LNCaP clone FGC (cell line): ENCODE measurements around the gene CLTB.

Experiments used
- DNase-seq: peaks from one replicate; pipeline ENCODE4 v3.0.0-alpha.2; 2011; ENCODE audit warnings: low read depth
- H3K4me3 ChIP-seq: 2 replicates; pipeline ENCODE4 v1.5.1; 2011; ENCODE audit warnings: mild to moderate bottlenecking, low read depth, low read length, control low read depth
- TF ChIP-seq, protein P1 (sequence below): IDR thresholded peaks from 2 replicates; pipeline ENCODE4 v1.5.1; 2012; ENCODE audit warnings: mild to moderate bottlenecking; ENCODE audit not compliant: control insufficient read depth, insufficient read depth; ENCODE audit errors: extremely low read depth

CLTB gene

DNA sequence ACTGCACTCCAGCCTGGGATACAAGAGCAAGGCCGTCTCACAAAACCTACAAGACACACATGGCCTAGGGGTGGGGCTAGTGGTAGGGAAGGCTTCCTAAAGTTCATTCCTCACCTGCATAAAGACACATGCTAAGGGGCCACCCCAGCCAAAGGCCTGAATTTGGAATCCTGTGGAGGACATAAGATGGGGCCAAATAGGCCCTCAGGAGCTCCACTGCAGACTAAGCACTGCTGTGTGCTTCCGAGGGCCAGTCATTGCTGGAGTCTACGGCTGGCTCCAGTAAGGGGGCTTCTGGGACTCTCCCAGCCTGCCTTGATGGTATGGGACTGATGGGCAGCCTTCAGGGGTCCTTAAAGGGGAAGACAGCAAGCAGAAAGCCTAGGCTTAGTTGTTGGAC lies 33.6 kb downstream of the CLTB start:
- DNase-seq: no peak
- TF ChIP-seq, protein P1, sequence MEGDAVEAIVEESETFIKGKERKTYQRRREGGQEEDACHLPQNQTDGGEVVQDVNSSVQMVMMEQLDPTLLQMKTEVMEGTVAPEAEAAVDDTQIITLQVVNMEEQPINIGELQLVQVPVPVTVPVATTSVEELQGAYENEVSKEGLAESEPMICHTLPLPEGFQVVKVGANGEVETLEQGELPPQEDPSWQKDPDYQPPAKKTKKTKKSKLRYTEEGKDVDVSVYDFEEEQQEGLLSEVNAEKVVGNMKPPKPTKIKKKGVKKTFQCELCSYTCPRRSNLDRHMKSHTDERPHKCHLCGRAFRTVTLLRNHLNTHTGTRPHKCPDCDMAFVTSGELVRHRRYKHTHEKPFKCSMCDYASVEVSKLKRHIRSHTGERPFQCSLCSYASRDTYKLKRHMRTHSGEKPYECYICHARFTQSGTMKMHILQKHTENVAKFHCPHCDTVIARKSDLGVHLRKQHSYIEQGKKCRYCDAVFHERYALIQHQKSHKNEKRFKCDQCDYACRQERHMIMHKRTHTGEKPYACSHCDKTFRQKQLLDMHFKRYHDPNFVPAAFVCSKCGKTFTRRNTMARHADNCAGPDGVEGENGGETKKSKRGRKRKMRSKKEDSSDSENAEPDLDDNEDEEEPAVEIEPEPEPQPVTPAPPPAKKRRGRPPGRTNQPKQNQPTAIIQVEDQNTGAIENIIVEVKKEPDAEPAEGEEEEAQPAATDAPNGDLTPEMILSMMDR: no peak
- H3K4me3 ChIP-seq: no peak overlapping the region

DNA sequence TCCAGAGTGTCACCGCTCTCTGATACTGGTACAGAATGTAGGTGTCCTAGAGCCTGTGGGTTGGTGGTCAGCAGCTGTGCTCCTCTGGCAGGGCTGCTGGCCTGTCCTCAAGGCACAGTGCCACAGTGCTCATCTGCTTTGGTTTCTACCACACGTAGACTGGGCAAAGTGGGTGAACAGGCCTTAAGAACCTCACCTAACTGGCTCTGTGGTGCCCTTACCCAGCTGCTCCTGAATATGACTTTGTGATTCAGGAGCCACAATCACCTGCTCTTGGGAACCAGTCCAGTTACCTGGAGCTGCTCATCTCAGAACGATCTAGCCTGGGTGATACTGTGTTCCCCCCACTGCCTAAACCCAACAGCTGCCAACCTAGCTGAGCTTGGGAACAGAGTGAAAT lies 34.4 kb downstream of the CLTB start:
- DNase-seq: no peak
- no peak overlapping the region for H3K4me3 ChIP-seq

GRCh38 chr5:176381423-176381822 lies 34.9 kb downstream of the CLTB start:
- no peak for DNase-seq
- TF ChIP-seq, protein P1: no peak
- H3K4me3 ChIP-seq: no peak overlapping the region

More for the DNA sequence above, 34.4 kb downstream of the CLTB start:
- TF ChIP-seq, protein P1: no peak

DNA sequence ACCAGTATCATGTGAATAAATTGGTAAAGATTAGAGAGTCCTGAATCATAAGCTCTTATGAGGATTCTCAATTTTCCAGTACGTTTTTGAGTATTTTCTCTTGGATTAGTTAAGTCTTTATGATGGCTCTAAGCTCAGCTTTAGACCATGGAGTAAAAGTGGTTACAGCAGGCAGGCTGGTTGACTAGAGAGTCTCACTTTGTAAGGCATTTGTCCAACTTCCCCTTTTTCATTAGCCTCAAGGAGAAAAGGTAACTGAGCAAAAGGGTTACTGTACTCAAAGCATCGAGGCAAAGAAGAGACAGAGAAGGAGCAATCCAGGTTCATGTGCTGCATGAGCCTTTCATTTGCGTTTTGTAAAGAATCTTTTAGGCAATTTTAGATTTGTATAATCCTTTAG lies 36.5 kb downstream of the CLTB start:
- TF ChIP-seq, protein P1: no peak
- no peak for DNase-seq
- no peak overlapping the region for H3K4me3 ChIP-seq

GRCh38 chr5:176373100-176373818 lies 43.1 kb downstream of the CLTB start:
- no peak for DNase-seq
- no peak overlapping the region for H3K4me3 ChIP-seq
- TF ChIP-seq, protein P1: no peak

- TF ChIP-seq, protein P1: no peak
- no peak overlapping the region for H3K4me3 ChIP-seq
- no peak for DNase-seq
Measured at GRCh38 chr5:176371621-176372539, 44.5 kb downstream of the CLTB start.
